Subcutaneous adipose tissue (tissue), 4 donors: ENCODE data around the gene CNNM4. TPM values are rescaled to one million over a fixed set of nuclear protein-coding genes. Genes with fewer than 3 reads are reported as not detected.

Experiments
- total RNA-seq, 4 donors: library from RNA; depleted of rRNA; stranded (reverse); fragments of >200 nt; gene quantifications; one replicate each; pipeline ENCODE4 v1.1.0, GENCODE V29; 2016
- TF ChIP-seq, protein P1 (sequence below): fragments of 450-650 bp; IDR thresholded peaks from one replicate; pipeline ENCODE4 v1.5.1; 2016; ENCODE audit warnings: low read depth, mild to moderate bottlenecking, control low read depth, antibody characterized with exemption, moderate library complexity

The CNNM4 gene
- total RNA-seq, 4 donors from 2014 or later, result 2.0 to 3.7 (median 2.7) TPM

DNA sequence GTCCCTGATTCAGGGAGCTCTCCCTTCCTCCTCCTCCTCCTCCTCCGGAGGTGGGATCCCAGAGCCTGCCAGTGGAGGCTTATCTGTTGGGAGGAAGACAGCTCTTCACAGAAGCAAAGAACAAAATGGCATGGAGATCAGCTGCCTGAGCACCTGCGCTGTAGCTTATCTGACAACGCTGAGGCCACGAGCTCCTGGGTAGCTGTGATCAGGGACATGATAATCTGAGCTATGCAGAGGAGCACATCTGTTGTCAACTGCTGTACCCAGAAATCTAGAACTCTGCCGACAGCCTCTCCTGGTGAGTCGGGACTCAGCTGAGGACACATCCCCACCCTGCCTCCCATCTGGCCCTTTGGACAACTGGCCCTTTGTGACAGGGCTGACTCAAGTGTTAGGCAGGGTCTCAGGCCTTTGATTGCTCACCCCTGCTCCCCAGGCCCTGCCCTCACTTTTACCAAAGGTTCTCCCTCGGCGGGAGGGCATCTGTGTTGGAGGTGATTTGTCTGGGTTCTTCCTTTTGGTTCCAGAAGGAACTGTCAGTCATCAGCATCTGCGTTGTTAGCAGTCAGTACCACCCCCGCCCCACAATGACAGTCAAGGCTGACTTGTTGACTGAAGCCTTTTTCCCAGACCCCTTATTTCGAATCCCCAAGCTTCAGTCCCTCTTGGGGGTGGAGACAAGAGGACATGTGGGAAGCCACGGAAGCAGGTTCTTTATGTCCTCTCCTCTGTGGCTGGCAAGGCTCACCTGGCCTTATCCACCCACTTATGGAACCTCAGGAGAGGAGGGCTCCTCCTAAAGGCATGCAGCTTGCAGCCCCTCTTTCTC is 49.5 kb downstream of the CNNM4 start:
- TF ChIP-seq, protein P1, sequence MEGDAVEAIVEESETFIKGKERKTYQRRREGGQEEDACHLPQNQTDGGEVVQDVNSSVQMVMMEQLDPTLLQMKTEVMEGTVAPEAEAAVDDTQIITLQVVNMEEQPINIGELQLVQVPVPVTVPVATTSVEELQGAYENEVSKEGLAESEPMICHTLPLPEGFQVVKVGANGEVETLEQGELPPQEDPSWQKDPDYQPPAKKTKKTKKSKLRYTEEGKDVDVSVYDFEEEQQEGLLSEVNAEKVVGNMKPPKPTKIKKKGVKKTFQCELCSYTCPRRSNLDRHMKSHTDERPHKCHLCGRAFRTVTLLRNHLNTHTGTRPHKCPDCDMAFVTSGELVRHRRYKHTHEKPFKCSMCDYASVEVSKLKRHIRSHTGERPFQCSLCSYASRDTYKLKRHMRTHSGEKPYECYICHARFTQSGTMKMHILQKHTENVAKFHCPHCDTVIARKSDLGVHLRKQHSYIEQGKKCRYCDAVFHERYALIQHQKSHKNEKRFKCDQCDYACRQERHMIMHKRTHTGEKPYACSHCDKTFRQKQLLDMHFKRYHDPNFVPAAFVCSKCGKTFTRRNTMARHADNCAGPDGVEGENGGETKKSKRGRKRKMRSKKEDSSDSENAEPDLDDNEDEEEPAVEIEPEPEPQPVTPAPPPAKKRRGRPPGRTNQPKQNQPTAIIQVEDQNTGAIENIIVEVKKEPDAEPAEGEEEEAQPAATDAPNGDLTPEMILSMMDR, result no peak

DNA sequence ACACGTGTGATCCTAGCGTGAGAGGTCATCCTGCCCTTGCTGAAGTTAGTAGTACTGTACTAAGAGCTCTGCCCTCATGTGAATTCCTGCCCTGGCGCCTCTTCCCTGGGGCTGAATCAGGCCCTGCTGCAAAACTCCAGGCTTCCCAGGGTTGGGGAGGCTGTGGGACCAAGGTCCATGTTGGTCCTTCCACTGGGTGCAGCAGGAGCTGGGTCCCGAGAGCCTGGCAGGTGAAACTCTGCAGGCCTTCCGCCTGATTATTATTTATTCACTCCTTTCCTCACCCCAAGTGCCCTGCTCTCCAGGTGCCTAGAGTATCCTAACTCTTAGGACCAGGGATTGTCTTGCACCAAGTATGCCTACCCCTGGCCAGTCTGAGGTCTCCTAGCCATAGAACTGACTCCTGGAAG is 50.1 kb downstream of the CNNM4 start:
- TF ChIP-seq, protein P1, result no peak

DNA sequence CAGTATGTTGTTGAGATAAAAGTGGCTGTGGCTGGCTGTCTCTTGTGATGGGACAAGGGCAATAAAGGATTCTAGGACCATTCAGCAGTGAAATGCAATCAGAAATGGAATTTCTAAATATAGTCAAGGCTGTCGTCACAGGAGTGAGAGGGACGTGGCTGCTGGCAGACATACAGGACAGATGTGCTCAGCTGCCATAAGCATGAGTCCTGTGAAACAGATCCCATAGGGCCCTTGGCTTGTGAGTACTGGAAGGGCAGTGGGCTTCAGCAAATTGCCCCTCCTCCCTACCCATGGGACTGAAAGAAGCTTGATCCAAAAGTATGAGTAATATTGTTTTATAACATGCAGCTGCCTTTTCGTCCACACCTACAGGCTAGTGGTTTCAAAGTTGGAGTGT is 51.2 kb downstream of the CNNM4 start:
- TF ChIP-seq, protein P1, result no peak

DNA sequence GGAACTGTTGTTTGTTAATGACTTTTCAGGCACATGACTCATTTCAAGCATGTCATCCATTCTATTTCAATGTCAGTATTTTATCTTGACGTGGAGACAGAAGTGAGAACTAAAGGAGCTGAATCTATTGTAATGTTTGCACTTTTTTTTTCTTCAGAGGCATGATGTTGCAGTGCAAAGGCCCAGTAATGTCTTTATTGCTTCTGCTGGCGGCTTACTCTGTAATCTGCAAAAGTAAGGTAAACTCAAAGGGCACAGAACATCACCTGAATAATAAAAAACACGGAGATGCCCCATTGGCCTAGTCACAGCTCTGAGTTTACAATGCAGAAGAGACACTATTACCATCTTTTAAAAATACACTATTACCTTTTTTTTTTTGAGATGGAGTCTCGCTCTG is 53.0 kb downstream of the CNNM4 start:
- TF ChIP-seq, protein P1, result no peak

DNA sequence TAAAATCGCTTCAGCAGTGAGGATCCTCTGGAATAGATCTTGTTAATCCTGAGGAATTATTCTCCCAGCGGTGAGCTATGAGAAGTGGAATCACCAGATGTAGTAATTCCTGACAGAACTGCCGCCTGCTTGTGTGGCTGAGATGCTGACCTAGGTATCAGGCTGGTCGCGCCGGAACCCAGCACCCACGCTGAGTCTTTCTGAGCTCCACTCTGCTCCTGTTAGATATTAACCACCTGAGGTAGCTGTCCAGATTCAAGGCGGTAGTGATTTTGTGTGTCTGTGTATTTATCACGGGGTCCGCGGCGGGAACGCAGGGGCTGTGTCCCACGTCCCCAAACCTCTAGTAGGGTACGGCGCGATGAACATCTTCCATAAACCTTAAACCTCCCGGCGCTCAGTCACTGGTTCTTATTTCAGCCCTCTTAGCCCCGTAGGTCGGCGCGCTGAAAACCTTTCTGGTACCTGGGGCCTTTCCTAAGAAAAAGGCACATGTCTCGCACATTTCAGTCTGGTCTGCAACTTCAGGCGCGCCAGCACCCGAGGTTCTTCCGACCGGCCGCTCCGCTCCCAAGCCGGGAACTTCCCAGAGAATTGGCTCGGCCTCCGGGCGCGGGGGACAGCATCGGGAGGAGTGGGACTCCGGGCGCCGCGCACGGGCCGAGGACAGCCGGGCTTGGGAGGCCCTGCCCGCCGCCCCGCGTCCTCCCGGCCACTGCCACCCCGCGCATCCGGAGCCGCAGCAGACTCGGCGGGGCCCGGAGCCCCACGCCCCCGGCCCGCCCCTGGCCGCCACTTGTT is 54.8 kb downstream of the CNNM4 start:
- TF ChIP-seq, protein P1, result no peak

DNA sequence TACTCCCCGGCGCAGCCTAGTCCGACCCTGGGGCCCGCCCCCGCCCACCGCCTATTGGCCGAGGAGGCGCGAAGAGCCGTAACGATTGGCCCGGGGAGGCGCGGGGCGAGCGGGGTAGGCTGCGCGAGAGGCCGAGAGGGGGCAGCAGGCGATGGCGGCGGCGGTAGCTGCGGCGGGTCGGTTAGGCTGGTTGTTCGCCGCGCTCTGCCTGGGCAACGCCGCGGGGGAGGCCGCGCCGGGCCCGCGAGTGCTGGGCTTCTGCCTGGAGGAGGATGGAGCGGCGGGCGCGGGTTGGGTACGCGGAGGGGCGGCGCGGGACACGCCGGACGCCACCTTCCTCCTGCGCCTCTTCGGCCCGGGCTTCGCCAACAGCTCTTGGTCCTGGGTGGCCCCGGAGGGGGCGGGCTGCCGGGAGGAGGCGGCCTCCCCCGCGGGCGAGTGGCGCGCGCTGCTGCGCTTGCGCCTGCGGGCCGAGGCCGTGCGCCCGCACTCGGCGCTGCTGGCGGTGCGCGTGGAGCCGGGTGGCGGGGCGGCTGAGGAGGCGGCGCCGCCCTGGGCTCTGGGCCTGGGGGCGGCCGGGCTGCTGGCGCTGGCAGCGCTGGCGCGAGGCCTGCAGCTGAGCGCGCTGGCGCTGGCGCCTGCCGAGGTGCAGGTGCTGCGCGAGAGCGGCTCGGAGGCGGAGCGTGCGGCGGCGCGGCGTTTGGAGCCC is 55.6 kb downstream of the CNNM4 start, which contains the start of gene CNNM3:
TSS of gene CNNM3 (plus strand) at position 142 of the 709 bp plus-strand sequence. CDS start at position 152, 10 bp downstream.
- TF ChIP-seq, protein P1, result no peak
